ENCODE data around the gene INPP4B. TPM values are rescaled to one million over a fixed set of nuclear protein-coding genes. Genes with fewer than 3 reads are reported as not detected.

Gene INPP4B
- total and polyA plus RNA-seq, 2 donors from 2014 or later = 2.6 to 18.9 TPM

- intact Hi-C loops (cut with DNase I) = no loop called here
- no peaks in the 10 kb centered on the region for H3K9me3 ChIP-seq (ENCODE audit: control insufficient read depth in 2 of 3, insufficient read depth in 1 of 3, low read length in 3 of 3)
- no peaks in the 10 kb centered on the region for H3K4me1 ChIP-seq (ENCODE audit: control insufficient read depth in 2 of 3, insufficient read depth in 2 of 3, low read depth in 1 of 3, low read length in 3 of 3)
- no peak overlapping the region for H3K27ac ChIP-seq (ENCODE audit: low read depth in 2 of 2, low read length in 2 of 2)
- no peak for DNase-seq
- FAIRE-seq = no peak
- H3K36me3 ChIP-seq (ENCODE audit: control insufficient read depth in 2 of 3, insufficient read depth in 3 of 3, low read length in 3 of 3) = no peaks in the 10 kb centered on the region
- H3K27me3 ChIP-seq (ENCODE audit: control insufficient read depth, insufficient read depth, low read length) = no peaks in the 10 kb centered on the region
- no peak overlapping the region for H3K4me3 ChIP-seq (ENCODE audit: low read length in 3 of 3)
- H3K9ac ChIP-seq (ENCODE audit: low read length in 3 of 3) = no peak overlapping the region
- TF ChIP-seq, protein P1, sequence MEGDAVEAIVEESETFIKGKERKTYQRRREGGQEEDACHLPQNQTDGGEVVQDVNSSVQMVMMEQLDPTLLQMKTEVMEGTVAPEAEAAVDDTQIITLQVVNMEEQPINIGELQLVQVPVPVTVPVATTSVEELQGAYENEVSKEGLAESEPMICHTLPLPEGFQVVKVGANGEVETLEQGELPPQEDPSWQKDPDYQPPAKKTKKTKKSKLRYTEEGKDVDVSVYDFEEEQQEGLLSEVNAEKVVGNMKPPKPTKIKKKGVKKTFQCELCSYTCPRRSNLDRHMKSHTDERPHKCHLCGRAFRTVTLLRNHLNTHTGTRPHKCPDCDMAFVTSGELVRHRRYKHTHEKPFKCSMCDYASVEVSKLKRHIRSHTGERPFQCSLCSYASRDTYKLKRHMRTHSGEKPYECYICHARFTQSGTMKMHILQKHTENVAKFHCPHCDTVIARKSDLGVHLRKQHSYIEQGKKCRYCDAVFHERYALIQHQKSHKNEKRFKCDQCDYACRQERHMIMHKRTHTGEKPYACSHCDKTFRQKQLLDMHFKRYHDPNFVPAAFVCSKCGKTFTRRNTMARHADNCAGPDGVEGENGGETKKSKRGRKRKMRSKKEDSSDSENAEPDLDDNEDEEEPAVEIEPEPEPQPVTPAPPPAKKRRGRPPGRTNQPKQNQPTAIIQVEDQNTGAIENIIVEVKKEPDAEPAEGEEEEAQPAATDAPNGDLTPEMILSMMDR (IDR thresholded peaks at IDR 0.05; ENCODE audit: borderline replicate concordance, extremely low read depth, insufficient read depth) = no peak
Measured at GRCh38 chr4:142194905-142195304, 651.2 kb downstream of the INPP4B start.

GRCh38 chr4:142191901-142192300 lies 654.2 kb downstream of the INPP4B start:
- no peak overlapping the region for H3K9ac ChIP-seq (ENCODE audit: low read length in 3 of 3)
- no peak overlapping the region for H3K27ac ChIP-seq (ENCODE audit: low read depth in 2 of 2, low read length in 2 of 2)
- no peaks in the 10 kb centered on the region for H3K4me1 ChIP-seq (ENCODE audit: control insufficient read depth in 2 of 3, insufficient read depth in 2 of 3, low read depth in 1 of 3, low read length in 3 of 3)
- intact Hi-C loops (cut with DNase I) = no loop called here
- TF ChIP-seq, protein P1 (IDR thresholded peaks at IDR 0.05; ENCODE audit: borderline replicate concordance, extremely low read depth, insufficient read depth) = no peak
- no peak overlapping the region for H3K4me3 ChIP-seq (ENCODE audit: low read length in 3 of 3)
- H3K27me3 ChIP-seq (ENCODE audit: control insufficient read depth, insufficient read depth, low read length) = no peaks in the 10 kb centered on the region
- no peaks in the 10 kb centered on the region for H3K36me3 ChIP-seq (ENCODE audit: control insufficient read depth in 2 of 3, insufficient read depth in 3 of 3, low read length in 3 of 3)
- FAIRE-seq (no peak), DNase-seq (no peak)
- H3K9me3 ChIP-seq (ENCODE audit: control insufficient read depth in 2 of 3, insufficient read depth in 1 of 3, low read length in 3 of 3) = no peaks in the 10 kb centered on the region

- FAIRE-seq = no peak
- intact Hi-C loops (cut with DNase I) = no loop called here
- TF ChIP-seq, protein P1 (IDR thresholded peaks at IDR 0.05; ENCODE audit: borderline replicate concordance, extremely low read depth, insufficient read depth) = no peak
Measured at GRCh38 chr4:142181021-142181420, 665.1 kb downstream of the INPP4B start.

GRCh38 chr4:142169216-142169615 lies 676.9 kb downstream of the INPP4B start:
- H3K27me3 ChIP-seq (ENCODE audit: control insufficient read depth, insufficient read depth, low read length) = no peaks in the 10 kb centered on the region
- no peak overlapping the region for H3K9ac ChIP-seq (ENCODE audit: low read length in 3 of 3)
- no peak overlapping the region for H3K4me3 ChIP-seq (ENCODE audit: low read length in 3 of 3)
- no peaks in the 10 kb centered on the region for H3K4me1 ChIP-seq (ENCODE audit: control insufficient read depth in 2 of 3, insufficient read depth in 2 of 3, low read depth in 1 of 3, low read length in 3 of 3)
- no peaks in the 10 kb centered on the region for H3K36me3 ChIP-seq (ENCODE audit: control insufficient read depth in 2 of 3, insufficient read depth in 3 of 3, low read length in 3 of 3)
- no peaks in the 10 kb centered on the region for H3K9me3 ChIP-seq (ENCODE audit: control insufficient read depth in 2 of 3, insufficient read depth in 1 of 3, low read length in 3 of 3)
- FAIRE-seq = no peak
- intact Hi-C loops (cut with DNase I) = no loop called here
- no peak for DNase-seq
- no peak overlapping the region for H3K27ac ChIP-seq (ENCODE audit: low read depth in 2 of 2, low read length in 2 of 2)
- TF ChIP-seq, protein P1 (IDR thresholded peaks at IDR 0.05; ENCODE audit: borderline replicate concordance, extremely low read depth, insufficient read depth) = no peak

More at GRCh38 chr4:142181021-142181420, 665.1 kb downstream of the INPP4B start:
- Histone ChIP-seq H3K4me3 (ENCODE audit: low read length in 3 of 3) (no peak overlapping the region), H3K9ac (ENCODE audit: low read length in 3 of 3) (no peak overlapping the region), H3K27ac (ENCODE audit: low read depth in 2 of 2, low read length in 2 of 2) (no peak overlapping the region), H3K36me3 (ENCODE audit: control insufficient read depth in 2 of 3, insufficient read depth in 3 of 3, low read length in 3 of 3) (no peaks in the 10 kb centered on the region), H3K27me3 (ENCODE audit: control insufficient read depth, insufficient read depth, low read length) (no peaks in the 10 kb centered on the region), H3K4me1 (ENCODE audit: control insufficient read depth in 2 of 3, insufficient read depth in 2 of 3, low read depth in 1 of 3, low read length in 3 of 3) (no peaks in the 10 kb centered on the region), H3K9me3 (ENCODE audit: control insufficient read depth in 2 of 3, insufficient read depth in 1 of 3, low read length in 3 of 3) (no peaks in the 10 kb centered on the region)
- DNase-seq = no peak
